Measurements from ENCODE around the gene KLK11.

DNA sequence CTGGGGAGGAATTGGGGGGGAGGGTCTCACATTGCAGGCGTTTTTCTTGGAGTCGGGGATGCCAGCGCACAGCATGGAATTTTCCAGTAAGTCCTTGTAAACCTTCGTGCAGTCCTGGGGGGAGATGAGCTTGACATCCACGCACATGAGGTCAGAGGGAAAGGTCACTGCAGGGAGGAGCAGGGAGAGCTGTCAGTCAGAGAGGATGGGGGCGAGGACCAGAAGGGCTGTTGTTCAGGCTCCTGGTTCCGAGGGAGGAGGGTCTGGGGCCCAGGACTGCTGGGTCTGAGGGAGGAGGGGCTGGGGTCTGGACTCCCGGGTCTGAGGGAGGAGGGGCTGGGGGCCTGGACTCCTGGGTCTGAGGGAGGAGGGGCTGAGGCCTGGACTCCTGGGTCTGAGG lies 46.7 kb downstream of the KLK11 start:
- TF ChIP-seq ZNF274 (IDR thresholded peaks at IDR 0.05; ENCODE audit: low read depth, low read length), result no peak
- no peak for TF ChIP-seq SUZ12 (IDR thresholded peaks at IDR 0.05; ENCODE audit: extremely low read depth, insufficient read depth, insufficient read length)
